Stimulated activated CD8-positive, alpha-beta memory T cell treated with anti-CD3 and anti-CD28 coated beads, Interleukin-12 subunit alpha, Interleukin-12 subunit beta, amount 100 ng/mL, for 1 hour (primary cell): ENCODE results near the gene DEK.

ENCODE experiments used
- DNase-seq: peaks from one replicate; pipeline ENCODE4 v3.0.0-alpha.2; 2020; ENCODE audit warnings: low read depth

DEK gene

DNA sequence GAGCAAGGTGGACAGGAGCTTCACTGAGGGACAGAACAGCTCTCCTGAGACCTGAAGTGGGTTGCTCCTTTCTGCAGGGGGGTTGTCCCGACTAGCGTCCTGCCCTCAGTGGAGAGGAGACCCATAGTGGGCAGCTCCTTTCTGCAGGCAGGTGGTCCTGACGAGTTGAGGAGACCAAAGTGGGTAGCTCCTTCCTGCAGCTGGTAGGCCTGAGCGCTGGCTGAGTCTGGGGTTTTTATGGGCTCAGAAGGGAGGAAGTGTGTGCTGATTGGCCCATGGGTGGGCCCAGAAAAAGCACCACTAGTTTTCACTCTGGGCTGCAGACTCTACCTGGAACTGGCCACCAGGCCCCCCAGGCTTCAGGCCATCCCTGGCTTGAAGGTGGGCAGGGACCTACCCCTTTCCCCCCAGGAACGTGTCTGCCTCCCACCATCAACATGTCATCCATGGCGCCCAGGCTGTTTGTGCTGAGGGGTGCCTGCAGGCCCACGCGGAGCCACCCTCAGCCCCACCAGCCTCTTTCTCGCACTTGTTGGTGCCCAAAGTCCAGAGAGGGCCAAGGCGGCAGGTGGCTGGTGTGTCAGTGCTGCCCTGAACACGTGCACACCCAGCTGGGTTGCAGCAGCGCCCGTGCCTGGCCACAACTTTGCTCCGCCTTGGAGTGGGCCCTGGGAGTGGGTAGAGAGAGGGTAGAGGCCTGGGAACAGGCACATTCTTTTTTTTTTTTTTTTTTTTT, 1.6 kb upstream of the DEK start:
- no peak for DNase-seq

- no peak for DNase-seq
Measured at GRCh38 chr6:18264923-18265377, 620 bp upstream of the DEK start.

- DNase-seq, result no peak
Measured at GRCh38 chr6:18263418-18264218, 712 bp downstream of the DEK start.

DNA sequence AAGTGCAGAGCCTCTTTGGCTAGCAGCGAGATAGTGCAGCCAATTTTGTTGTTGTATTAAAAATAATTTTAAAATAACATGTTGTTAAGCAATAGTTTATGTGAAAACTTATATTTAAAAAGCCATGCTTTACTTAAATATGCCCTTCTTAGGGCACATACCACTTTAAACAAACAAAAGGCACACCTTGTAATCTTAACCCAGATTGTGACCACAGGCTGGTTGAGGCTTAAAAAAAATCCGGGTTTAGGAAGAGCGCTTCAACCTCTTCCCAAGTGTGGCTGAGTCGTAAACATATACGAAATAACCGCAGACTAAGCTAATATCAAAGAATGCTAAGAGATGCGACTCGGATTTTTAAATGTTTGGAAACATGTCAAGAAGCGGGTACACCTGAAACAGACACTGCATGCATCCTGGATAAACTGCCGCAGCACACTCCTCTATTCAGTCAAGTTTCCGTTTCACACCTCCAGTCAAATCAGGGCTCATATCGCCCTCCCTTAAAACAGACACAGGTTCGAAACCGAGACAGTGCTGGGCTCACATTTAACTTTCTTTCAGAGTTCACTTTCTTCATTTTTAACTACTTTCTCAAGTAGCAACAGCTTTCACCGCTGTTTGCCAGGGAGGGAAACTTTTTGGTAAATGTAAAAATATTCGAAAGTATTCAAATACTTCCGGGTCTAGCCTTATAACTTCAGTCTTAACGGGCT, 1.5 kb downstream of the DEK start:
- DNase-seq, result no peak

DNA sequence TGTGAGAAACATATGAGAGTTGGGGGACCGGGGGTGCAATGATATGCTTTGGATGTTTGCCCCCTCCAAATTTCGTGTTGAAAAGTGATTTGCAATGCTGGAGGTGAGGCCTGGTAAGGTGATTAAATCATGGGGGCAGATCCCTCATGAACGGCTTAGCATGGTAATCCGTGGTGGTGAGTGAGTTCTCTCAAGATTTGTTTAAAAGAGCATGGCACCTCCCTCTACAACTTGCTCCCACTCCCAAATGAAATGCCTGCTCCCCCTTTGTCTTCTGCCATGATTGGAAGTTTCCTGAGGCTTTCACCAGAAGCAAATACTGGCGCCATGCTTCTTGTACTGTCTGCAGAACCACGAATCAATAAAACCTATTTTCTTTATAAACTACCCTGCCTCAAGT, 2.5 kb downstream of the DEK start:
- no peak for DNase-seq

GRCh38 chr6:18260448-18261106, 3.8 kb downstream of the DEK start:
- no peak for DNase-seq

- no peak for DNase-seq
Measured at GRCh38 chr6:18259675-18260447, 4.5 kb downstream of the DEK start.

DNA sequence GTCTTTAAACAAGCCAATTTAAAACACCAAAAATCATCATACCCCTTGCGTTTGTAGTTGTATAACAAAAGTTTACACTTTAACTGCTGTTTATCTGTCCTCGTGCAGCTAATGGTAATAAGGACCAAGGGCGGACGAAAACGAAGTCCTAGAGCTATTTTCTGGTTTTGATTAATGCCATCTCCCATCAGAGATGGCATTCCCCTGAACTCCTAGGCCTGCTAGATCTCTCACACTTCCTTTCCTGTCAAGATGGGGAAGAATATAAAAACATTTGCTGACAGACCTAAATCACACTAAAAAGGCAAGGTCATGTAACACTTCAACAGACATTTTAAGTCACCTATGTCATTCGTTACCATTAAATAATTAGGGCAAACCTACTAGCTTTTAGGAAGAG, 9.5 kb downstream of the DEK start:
- no peak for DNase-seq

DNA sequence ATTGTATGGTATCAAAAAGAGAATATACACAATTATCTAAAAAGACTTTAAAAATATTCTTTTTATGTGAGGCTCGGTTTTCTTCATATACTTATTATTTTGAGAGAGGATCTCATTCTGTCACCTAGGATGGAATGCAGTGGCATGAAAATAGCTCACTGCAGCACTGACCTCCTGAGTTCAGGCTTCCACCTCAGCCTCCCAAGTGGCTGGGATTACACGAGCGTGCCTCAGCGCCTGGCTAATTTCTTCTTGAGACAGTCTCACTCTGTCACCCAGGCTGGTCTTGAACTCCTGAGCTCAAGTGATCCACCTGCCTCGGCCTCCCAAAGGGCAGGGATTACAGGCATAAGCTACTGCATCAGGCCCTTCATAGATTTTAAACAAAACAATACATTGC, 10.7 kb downstream of the DEK start:
- DNase-seq, result no peak

DNA sequence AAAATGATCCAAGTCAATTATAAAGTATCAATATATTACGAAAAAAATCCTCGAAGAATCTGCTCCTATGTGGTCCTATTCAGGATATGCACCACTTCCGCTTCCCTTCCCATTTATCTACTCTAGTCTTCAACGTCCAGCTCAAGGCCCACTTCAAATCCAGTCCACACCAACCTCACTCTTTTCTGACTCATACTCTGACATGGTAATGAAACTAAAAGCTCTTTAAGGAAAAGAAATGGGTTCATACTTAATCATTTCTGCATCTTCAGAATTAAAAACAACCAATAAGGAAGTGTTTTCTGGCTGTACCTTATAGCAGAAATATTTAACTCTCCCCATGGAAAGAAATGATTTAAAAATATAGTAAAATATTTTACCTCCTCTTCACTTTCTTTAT, 15.1 kb downstream of the DEK start:
- DNase-seq, result no peak

DNA sequence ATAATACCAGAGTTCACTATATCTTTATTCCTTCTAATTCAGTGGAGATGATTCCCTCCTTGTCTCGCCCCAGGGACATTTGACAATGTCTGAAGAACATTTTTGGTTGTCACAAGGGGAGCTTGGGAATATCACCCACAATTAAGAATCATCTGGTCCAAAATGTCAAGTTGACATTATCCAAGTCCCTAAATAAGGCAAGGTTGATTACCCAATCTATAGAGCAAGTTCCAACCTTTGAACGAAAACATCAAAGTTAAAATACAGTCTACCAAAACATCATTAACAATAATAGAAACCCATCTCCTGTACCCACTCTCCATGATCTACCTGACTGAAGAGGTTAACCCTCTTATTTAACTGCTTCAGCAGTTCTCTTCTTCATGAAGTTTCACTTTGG, 15.6 kb downstream of the DEK start:
- no peak for DNase-seq

DNA sequence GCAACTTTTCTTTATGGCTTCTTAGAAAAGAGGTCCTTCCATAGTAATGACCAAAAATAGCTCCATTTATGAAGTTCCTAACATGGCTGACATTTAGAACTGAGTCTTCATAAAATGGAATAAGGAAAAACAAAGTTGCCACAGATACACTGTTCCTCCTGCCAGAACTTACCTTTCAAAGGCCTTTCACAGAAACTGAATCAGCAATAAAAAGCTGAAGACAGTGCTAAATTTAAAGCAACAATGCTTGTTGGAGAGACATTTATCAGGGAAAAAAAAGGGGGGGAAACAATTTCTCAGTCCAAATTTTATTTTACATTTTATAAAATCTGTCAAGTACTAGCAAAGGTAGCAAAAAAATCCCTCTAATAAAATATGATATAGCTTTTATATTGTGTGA, 17.3 kb downstream of the DEK start:
- DNase-seq, result no peak

DNA sequence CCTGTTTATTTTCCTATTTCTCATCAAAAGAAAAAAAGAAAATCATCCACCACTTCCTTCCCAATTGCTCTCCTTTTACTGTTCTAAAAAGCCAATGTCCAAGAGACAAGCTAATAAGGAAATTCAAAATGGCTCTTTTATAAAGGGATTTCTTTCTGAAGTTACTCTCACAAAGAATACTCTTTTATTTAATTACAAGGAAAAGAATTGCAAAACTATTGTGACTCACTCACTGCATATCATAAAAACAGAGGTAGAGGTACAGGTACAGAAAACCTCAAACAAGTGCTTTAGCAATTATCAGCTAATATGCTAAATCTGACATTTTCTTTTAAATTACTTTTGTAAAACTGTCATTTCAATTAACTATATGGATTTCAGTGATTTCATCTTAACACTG, 18.1 kb downstream of the DEK start:
- no peak for DNase-seq

- DNase-seq, result no peak
Measured at GRCh38 chr6:18245642-18246041, 18.7 kb downstream of the DEK start.

DNA sequence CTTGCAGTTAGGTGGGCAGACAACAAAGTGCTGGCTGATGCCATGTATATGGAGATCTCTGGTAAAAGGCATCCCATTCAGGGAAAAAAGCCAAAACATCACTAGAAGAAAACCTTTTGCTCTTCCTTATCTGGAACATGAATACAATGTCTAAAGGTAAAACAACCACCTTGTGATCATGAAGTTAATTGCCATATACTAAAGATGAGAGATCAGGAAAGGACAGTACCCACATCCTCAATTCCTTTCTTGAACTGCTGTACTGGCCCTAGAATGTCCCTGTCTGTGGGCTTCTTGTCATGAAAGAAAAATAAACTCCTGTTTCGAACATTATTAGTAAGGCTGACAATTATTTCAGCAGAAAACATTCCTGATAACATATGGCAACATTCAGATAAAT, 19.3 kb downstream of the DEK start:
- no peak for DNase-seq

- no peak for DNase-seq
Measured at GRCh38 chr6:18244251-18244650, 20.1 kb downstream of the DEK start.

DNA sequence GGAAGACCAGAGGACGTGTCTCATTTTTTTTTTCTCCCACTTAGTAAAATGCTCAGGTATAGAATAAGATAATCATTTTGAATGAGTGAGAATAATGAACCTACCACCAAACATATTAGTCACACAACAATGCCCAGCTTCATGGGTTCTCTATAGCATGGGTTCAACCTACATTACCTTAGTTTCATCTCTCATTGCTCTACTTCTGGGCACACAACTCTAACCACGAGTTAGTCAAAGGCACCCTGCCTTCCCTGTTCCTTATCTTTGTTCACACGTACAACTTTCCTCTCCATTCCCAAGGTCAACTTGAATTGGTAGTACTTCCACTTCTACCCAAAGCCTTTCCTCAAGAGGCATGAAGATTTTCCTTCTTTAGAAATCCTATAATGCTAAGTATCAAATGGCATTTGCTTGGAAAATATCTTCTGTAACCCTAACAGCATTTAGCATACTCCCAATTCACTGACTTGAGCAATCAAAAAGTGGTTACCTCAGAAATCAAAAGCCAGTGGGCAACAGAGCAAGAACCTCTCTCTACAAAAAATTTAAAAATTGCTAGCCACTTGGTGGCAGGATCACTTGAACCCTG, 20.9 kb downstream of the DEK start:
- DNase-seq, result no peak

GRCh38 chr6:18242062-18242851, 22.1 kb downstream of the DEK start:
- no peak for DNase-seq

DNA sequence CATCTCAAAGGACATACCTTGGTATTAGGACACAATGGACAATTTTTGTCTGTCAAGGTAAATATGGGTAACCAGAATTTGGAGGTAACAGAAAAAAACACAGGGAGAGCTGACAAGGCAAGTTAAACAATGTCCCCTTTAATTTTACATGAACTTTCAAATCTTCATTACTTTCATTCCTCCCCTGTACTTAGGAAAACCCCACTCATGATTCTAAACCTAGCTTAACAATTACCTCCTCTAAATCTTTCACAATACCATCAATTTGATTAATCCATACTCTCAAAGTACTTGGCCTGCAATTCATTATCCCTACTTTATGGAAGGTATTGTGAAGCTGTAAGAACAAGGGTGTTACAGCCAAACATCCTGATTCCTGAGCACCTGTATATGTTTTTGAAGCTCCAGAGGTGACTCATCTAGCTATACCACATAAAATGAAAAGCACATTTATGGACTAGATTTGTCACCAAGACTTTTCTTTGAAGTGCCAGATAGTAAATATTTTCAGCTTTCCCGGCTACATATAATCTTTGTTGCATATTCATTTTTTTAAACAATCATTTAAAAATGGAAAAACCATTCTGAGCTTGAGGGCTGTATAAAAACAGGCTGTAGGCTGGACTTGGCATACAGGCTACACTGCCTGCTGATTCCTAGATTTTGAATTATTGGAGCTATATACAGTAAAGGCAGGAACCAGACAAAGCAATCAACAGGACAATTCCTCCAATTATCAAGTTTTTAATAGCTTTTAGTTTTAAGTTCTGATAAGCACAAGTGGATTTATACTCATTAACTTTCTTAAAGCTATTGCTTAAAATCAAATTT, 22.9 kb downstream of the DEK start:
- DNase-seq, result no peak

GRCh38 chr6:18240230-18240629, 24.1 kb downstream of the DEK start:
- no peak for DNase-seq
